Neutrophil (primary cell): ENCODE results near the gene GAPT.

Experiments
- H3K27ac ChIP-seq: fragments of 200-600 bp; sonication (generic); 2 replicates; pipeline ENCODE4 v1.5.1; 2016; ENCODE audit warnings: mild to moderate bottlenecking, moderate library complexity
- H3K27me3 ChIP-seq: fragments of 200-600 bp; sonication (generic); 2 replicates; pipeline ENCODE4 v1.6.0; 2016; ENCODE audit warnings: mild to moderate bottlenecking
- H3K36me3 ChIP-seq: fragments of 200-600 bp; sonication (generic); 2 replicates; pipeline ENCODE4 v1.5.1; 2017
- H3K4me1 ChIP-seq, 2 experiments: fragments of 200-600 bp in 1 of 2; sonication (generic) in 1 of 2; 1 replicate in 1 of 2; 2 replicates in 1 of 2; pipeline versions ENCODE4 v1.5.1 to v1.6.1; 2013 to 2016; ENCODE audit warnings: low read depth in 1 of 2, low read length in 1 of 2, mild to moderate bottlenecking in 1 of 2, moderate library complexity in 1 of 2; ENCODE audit not compliant: control insufficient read depth in 1 of 2, insufficient read depth in 1 of 2
- H3K4me3 ChIP-seq, 2 experiments: fragments of 200-600 bp in 1 of 2; sonication (generic) in 1 of 2; 1 replicate in 1 of 2; 2 replicates in 1 of 2; pipeline ENCODE4 v1.5.1; 2013 to 2016; ENCODE audit warnings: low read depth in 1 of 2, low read length in 1 of 2, mild to moderate bottlenecking in 1 of 2, moderate library complexity in 1 of 2
- H3K9me3 ChIP-seq: fragments of 200-600 bp; sonication (generic); 2 replicates; pipeline ENCODE4 v1.5.1; 2016
- TF ChIP-seq, protein P1 (sequence below): fragments of 200-600 bp; sonication (generic); IDR thresholded peaks from 2 replicates; pipeline ENCODE4 v1.5.1; 2016; ENCODE audit warnings: antibody characterized with exemption

Gene GAPT

DNA sequence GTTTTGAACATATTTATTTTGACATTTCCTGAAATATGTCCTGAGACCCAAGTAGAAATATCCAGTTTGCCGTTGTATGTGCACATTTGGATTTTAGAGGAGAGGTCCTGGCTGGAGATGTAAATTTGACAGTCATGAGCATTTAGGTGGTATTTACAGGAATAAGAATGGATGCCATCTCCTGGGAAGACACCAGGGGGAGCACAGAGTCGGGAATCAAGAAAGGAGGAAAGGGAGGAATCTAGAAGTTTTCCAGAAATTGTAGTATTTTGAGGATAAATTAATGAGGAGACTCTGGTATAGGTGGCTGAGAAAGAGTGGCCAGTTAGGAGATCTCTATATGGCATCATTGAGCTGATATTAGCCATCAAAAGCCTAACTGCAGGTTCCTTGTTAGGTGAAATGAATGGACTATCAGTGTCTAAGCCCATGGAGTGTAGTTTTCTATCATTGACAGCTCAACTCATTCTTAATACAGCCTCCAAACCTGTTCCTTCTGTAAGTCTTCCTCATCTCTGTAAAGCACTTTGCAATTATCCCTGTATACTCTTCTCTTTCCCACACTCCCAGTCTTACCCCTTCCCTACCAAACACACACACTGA, 7.2 kb downstream of the GAPT start:
- Histone ChIP-seq H3K9me3 (no peaks in the 10 kb centered on the region), H3K4me3 (peak overlapping the region in 1 of 2 experiments; percentile 51), H3K4me1 (peaks cover 50 to 87% of the 10 kb centered on the region in 2 experiments), H3K36me3 (peaks cover 23% of the 10 kb centered on the region), H3K27me3 (no peaks in the 10 kb centered on the region), H3K27ac (peak overlapping the region; percentile 93)
- TF ChIP-seq, protein P1, sequence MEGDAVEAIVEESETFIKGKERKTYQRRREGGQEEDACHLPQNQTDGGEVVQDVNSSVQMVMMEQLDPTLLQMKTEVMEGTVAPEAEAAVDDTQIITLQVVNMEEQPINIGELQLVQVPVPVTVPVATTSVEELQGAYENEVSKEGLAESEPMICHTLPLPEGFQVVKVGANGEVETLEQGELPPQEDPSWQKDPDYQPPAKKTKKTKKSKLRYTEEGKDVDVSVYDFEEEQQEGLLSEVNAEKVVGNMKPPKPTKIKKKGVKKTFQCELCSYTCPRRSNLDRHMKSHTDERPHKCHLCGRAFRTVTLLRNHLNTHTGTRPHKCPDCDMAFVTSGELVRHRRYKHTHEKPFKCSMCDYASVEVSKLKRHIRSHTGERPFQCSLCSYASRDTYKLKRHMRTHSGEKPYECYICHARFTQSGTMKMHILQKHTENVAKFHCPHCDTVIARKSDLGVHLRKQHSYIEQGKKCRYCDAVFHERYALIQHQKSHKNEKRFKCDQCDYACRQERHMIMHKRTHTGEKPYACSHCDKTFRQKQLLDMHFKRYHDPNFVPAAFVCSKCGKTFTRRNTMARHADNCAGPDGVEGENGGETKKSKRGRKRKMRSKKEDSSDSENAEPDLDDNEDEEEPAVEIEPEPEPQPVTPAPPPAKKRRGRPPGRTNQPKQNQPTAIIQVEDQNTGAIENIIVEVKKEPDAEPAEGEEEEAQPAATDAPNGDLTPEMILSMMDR = peak; percentile 35

DNA sequence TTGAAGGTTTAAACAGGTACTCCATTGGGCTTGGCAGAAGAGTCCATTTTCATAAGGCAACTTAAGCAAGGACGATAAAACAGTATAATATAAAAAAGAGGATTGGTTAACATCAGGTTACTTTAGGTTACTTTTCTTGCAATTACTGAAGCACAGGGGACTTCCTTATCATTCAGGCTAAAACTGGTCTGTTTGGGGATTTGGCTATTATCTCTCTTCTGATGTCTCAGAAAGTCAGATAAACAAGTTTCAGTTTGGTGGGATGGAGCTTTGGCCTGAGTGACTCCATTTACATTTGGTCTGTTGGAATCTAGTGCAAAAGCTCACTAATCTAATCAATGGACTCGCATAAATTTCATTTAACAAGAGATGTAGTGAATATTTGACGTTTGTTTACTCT, 8.0 kb downstream of the GAPT start:
- Histone ChIP-seq H3K27ac (peak overlapping the region; percentile 93), H3K9me3 (no peaks in the 10 kb centered on the region), H3K27me3 (no peaks in the 10 kb centered on the region), H3K4me3 (peak overlapping the region in 1 of 2 experiments; percentile 51), H3K4me1 (peaks cover 46 to 87% of the 10 kb centered on the region in 2 experiments), H3K36me3 (peaks cover 18% of the 10 kb centered on the region)
- TF ChIP-seq, protein P1 = no peak

GRCh38 chr5:58499941-58500340, 8.7 kb downstream of the GAPT start:
- Histone ChIP-seq H3K4me3 (peak overlapping the region; percentile 44 to 51), H3K9me3 (no peaks in the 10 kb centered on the region), H3K36me3 (peaks cover 11% of the 10 kb centered on the region), H3K27ac (peak overlapping the region; percentile 93), H3K27me3 (no peaks in the 10 kb centered on the region), H3K4me1 (peaks cover 46 to 87% of the 10 kb centered on the region in 2 experiments)
- TF ChIP-seq, protein P1 = no peak

GRCh38 chr5:58501778-58502417, 10.7 kb downstream of the GAPT start:
- peaks cover 65 to 89% of the 10 kb centered on the region in 2 experiments for H3K4me1 ChIP-seq
- peak overlapping the region; percentile 93 for H3K27ac ChIP-seq
- no peaks in the 10 kb centered on the region for H3K9me3 ChIP-seq
- H3K27me3 ChIP-seq = no peaks in the 10 kb centered on the region
- TF ChIP-seq, protein P1 = no peak
- H3K4me3 ChIP-seq = no peak overlapping the region
- no peaks in the 10 kb centered on the region for H3K36me3 ChIP-seq

DNA sequence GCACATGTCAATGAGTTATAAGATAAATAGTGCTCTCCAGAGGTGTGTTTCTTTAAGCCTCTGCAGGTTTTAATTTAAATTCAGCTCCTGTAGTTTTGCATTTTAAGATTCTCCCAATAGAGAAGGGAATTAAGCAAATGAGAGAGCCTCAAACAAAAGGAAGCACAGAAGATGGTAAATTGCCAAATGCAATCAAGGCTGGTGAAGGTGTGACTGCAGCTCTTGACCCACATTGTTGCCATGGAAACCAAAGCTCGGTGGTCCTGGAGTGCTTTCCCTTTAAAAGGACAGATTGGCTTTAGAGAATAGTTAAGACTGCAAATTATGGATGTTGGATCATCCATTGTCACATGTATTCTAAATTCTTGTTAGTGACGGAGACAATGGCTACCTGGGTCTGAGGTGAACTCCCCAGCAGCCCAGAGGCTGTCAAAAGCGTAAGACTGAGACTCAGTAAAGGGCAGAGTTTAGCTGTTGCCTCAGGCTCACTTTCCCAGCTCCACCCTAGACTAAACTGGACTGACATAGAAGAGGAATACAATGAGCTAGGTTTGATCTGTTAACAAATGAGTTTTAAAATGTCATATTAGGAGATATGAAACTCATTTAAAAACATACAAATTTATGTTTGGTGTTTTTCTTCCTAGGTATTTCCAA, 12.3 kb downstream of the GAPT start:
- no peaks in the 10 kb centered on the region for H3K27me3 ChIP-seq
- TF ChIP-seq, protein P1 = no peak
- no peaks in the 10 kb centered on the region for H3K9me3 ChIP-seq

More for the DNA sequence above, 12.3 kb downstream of the GAPT start:
- Histone ChIP-seq H3K36me3 (no peaks in the 10 kb centered on the region), H3K4me1 (peaks cover 52 to 82% of the 10 kb centered on the region in 2 experiments), H3K4me3 (no peak overlapping the region), H3K27ac (peak overlapping the region; percentile 93)
